ENCODE measurements around the gene NDUFC1.
"Not testable (repeated sequence)": the region's sequence is repeated elsewhere in the genome, so short reads cannot be mapped to it uniquely, and the experiment has no call there.

NDUFC1 gene

DNA sequence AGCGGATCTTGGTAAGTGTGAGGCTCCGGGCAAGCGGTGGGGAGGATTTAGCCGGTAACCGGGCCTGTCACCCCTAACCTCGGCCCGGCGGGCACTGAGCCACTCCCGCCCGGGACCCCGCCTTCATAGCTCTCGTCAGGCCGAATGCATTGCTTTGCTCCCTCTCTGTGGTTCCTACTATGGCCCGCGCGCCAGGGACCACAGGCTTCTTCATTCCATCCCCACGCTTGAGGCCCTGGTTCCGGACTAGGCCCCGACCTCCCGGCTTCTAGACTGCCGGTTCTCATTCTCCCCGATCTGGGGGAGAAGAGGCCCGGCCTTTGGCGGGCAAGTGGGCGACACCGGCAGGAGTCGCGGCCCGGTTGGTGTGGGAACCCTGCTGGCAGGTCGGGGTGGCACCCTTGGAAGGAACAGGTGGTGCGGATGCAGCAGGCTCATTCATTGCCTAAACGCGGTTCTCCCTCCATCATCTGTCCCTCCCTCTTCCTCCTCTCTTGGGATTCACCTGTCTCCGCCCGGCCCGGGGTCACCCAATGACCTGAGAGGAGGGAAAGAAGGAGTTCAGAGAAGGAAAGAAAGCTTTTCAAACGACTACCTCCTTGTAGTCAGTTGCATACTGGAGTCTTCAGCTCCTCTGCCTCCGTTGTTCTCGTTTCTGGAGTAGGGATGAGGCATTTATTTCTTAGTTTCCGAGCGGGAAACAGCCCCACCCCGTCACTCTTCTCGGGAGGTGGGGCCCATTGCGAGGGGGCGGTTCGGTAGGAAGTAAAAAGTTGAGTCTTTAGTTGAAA, at the start of gene NDUFC1:
NDUFC1 (minus strand) TSS at position 657 of the 791 bp plus-strand sequence. CDS start 6,679 bp downstream, outside the sequence.
- peak; percentile 64 for DNase-seq

DNA sequence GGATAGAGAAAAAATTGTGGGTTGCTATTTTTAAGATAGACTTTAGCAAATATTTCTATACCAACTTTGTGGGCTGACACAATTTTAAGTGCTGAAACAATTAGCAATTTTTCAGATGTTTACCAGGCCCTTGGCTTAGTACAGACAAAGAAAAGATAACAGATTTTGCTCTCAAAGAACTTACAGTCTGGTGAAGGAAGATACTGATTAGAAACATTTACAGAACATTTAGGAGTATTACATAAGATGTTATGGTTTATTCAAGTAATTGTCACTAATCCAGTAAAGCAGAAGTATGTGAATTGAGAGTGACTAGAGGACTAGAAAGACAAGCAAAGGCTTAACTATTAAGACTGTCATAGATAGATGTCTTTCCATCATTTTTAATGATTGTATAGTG, 35.3 kb upstream of the NDUFC1 start:
- no peak for DNase-seq

- no peak for DNase-seq
These were observed 30.8 kb upstream of the NDUFC1 start for GRCh38 chr4:139333046-139333445.

- DNase-seq: no peak
These were observed 28.9 kb upstream of the NDUFC1 start for GRCh38 chr4:139331185-139331584.

DNA sequence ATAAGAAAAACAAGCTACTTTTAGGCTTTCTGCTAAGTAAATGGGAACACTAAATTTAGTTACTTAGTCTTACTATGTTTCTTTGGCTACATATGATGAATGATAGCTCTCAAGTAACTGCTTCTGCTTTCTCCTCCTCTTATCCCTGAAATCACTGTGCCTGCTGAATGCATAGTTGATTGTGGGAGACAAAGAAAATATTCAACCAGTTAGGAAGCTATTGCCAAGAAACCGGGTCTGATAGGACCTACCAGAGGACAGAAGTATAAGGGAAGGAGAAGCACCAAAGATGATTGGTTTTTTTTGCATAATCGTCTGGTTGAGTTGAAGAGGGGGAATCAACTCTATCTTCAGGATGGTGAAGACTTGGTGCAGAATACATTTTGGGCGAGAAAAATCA, 28.0 kb upstream of the NDUFC1 start:
- no peak for DNase-seq

DNA sequence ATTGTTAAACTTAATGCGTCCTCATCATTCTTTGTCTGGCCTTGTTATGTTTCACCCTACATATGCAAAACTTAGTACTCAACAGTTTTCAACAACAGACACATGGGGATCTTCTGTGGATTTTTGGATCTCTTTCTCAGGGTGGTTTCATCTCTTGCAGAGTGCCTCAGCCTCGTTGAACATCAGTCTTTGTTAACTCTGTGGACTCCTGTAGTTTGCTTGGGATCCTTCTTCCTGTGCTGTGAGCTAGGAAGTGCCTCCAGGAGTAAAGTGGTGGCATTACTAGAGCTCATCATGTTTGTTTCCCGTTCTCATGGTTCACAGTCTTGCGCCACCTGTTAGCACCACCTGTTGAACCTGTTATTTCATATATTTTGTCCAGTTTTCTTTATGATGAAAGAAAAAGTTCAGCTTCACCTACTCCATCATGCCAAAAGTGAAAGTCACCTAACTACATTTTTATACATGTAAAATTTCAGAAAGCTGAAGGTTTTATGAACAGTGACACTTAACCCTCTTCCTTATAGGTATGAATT, 27.5 kb upstream of the NDUFC1 start:
- no peak for DNase-seq

- no peak for DNase-seq
These were observed 22.3 kb upstream of the NDUFC1 start for GRCh38 chr4:139324620-139325019.

- DNase-seq: not testable (repeated sequence)
These were observed 20.3 kb upstream of the NDUFC1 start for GRCh38 chr4:139322541-139322940.

- DNase-seq: not testable (repeated sequence)
These were observed 19.8 kb upstream of the NDUFC1 start for GRCh38 chr4:139322070-139322469.

DNA sequence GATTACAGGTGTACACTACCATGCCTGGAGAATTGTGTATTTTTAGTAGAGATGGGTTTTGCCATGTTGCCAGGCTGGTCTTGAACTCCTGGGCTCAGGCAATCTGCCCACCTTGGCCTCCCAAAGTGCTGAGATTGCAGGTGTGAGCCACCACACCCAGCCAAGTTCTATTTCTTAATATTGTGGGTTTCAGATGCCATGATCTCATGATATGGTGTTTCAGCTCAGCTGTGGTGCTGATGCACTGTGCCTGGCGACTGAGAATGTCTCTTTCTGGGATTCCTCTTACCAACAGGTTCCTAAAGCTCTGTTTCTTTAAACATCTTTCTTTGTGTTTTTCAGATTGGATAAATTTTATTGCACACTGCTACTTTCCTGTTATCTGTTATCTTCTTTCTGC, 17.3 kb upstream of the NDUFC1 start:
- no peak for DNase-seq

DNA sequence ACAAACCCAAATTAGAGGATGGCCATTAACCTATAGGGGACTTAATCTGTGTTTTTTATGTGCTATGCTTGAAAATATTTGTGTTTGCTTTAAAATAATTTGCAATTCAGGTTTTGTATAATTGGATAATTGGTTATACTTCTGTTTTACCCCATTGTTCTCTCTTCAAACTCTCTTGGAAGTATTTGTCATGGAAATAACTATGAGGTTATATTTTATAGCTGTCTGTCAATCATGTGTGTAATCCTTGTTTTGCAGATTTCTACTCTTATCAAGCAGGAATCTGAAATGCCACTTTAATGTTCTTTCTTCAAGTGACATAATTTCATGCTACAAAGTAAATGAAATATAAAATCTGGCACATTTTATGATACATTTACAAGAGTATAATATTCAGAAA, 15.4 kb upstream of the NDUFC1 start:
- DNase-seq: no peak

DNA sequence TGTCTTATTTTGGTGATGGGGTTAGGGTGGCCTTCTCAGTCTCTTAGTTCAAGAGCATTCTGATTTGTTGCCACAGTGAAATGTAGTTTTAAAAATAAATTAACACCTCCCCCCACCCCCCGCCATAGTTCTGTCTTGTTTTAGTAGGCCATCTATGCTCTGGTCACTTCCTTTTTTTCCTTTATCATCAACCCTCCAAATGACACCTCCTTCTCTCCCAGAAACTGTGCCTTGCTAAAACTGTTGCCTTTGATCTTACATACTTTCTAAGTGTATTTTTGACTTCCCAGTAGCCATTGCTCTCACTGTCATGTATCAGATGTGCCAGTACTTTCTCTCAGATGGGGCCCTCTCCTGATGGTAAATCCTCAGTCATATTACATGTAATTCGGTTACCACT, 14.5 kb upstream of the NDUFC1 start:
- DNase-seq: no peak

DNA sequence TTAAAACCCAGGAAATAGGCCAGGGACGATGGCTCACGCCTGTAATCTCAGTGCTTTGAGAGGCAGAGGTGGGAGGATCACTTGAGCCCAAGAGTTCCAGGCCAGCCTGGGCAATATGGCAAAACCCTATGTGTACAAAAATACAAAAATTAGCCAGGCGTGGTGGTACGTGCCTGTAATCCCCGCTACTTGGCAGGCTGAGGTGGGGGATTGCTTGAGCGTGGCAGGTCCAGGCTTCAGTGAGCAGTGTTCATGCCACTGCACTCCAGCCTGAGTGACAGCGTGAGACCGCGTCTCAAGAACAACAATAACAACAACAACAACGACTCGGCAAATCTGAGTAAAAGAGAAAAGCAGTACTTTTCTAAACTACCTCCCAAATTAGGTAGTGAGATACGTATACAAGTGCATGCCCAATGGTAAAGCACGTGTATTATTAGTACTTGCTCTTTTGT, 13.0 kb upstream of the NDUFC1 start:
- DNase-seq: peak; percentile 24

GRCh38 chr4:139314047-139314800, 11.9 kb upstream of the NDUFC1 start:
- DNase-seq: no peak

GRCh38 chr4:139313414-139313813, 11.1 kb upstream of the NDUFC1 start:
- DNase-seq: not testable (repeated sequence)

- DNase-seq: no peak
These were observed 10.5 kb upstream of the NDUFC1 start for GRCh38 chr4:139312552-139313332.

- DNase-seq: no peak
These were observed 9.6 kb upstream of the NDUFC1 start for GRCh38 chr4:139311909-139312308.

GRCh38 chr4:139304920-139305319, 2.6 kb upstream of the NDUFC1 start:
- DNase-seq: no peak

GRCh38 chr4:139301113-139301820, 1.0 kb downstream of the NDUFC1 start, which contains the start of gene NAA15:
TSS of gene NAA15 (plus strand) at chr4:139301505. CDS start at chr4:139301778, 273 bp downstream.
- peak; percentile 97 for DNase-seq

DNA sequence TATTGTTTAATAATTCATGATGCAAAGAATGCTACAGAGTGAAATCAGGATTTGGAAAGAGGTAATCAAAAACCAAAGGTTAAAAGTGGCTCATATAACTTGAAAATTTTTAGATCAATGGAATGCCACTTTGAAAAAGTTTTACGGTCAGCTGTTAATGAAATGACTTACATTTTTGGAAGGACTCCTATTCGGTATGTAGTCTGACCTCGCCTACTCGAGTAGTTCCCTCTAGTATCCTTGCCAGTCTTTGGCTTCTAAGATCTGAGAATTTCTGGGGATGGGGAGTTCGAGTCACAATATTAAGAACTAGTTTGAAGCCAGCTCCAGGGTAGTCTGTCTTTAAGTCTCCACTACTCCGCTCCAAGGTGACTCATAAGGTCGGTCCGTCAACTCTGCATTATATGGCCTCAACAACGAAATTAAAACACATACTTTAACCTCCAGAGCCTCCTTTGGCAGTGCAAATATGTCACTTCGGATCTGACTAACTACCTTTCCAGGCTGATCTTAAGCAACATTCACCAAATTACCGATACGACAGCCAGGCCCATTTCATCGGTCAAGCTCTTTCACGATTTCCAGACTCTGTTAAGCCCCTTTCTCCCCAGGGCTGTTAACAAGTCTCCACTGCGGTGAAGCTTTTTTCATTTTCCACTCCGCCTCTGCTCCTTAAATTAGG, 1.7 kb downstream of the NDUFC1 start:
- no peak for DNase-seq

GRCh38 chr4:139299536-139299935, 2.7 kb downstream of the NDUFC1 start:
- no peak for DNase-seq

GRCh38 chr4:139297001-139297410, 5.3 kb downstream of the NDUFC1 start:
- no peak for DNase-seq
